Stimulated activated CD4-positive, alpha-beta T cell treated with anti-CD3 and anti-CD28 coated beads, Interleukin-4, amount 100 ng/mL, for 24 hours (primary cell): ENCODE data around the gene RTN3.
"Not testable (repeated sequence)": the region's sequence is repeated elsewhere in the genome, so short reads cannot be mapped to it uniquely, and the experiment has no call there.

ENCODE experiments used
- DNase-seq: peaks from one replicate; pipeline ENCODE4 v3.0.0-alpha.2; 2020

RTN3 gene, protein sequence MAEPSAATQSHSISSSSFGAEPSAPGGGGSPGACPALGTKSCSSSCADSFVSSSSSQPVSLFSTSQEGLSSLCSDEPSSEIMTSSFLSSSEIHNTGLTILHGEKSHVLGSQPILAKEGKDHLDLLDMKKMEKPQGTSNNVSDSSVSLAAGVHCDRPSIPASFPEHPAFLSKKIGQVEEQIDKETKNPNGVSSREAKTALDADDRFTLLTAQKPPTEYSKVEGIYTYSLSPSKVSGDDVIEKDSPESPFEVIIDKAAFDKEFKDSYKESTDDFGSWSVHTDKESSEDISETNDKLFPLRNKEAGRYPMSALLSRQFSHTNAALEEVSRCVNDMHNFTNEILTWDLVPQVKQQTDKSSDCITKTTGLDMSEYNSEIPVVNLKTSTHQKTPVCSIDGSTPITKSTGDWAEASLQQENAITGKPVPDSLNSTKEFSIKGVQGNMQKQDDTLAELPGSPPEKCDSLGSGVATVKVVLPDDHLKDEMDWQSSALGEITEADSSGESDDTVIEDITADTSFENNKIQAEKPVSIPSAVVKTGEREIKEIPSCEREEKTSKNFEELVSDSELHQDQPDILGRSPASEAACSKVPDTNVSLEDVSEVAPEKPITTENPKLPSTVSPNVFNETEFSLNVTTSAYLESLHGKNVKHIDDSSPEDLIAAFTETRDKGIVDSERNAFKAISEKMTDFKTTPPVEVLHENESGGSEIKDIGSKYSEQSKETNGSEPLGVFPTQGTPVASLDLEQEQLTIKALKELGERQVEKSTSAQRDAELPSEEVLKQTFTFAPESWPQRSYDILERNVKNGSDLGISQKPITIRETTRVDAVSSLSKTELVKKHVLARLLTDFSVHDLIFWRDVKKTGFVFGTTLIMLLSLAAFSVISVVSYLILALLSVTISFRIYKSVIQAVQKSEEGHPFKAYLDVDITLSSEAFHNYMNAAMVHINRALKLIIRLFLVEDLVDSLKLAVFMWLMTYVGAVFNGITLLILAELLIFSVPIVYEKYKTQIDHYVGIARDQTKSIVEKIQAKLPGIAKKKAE

DNA sequence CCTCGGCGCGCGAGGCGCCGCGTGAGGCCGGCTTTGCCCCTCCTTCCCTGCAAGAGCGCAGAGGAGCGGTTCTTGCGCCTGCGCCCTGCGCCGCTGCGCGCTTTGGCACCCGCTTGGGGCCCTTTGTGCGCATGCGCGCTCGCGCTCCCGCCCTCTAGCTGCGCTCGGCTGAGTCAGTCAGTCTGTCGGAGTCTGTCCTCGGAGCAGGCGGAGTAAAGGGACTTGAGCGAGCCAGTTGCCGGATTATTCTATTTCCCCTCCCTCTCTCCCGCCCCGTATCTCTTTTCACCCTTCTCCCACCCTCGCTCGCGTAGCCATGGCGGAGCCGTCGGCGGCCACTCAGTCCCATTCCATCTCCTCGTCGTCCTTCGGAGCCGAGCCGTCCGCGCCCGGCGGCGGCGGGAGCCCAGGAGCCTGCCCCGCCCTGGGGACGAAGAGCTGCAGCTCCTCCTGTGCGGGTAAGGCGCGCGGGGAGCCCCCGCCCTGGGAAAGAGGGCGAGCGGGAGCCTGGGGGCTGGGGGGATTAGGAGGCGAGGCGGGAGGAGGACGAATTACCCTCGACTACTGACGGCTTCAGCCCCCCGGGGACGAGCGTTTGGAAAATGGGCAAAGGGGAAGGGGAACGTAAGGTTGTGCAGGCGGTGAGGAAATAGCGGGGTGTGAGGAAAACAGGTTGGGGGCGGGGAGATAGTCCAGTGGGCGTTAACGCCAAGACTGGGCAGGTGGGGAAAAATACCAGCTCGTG is at the start of gene RTN3:
RTN3 (plus strand) TSS at position 180 of the 745 bp plus-strand sequence; CDS start at position 317, 137 bp downstream.
- DNase-seq: peak; percentile 98

DNA sequence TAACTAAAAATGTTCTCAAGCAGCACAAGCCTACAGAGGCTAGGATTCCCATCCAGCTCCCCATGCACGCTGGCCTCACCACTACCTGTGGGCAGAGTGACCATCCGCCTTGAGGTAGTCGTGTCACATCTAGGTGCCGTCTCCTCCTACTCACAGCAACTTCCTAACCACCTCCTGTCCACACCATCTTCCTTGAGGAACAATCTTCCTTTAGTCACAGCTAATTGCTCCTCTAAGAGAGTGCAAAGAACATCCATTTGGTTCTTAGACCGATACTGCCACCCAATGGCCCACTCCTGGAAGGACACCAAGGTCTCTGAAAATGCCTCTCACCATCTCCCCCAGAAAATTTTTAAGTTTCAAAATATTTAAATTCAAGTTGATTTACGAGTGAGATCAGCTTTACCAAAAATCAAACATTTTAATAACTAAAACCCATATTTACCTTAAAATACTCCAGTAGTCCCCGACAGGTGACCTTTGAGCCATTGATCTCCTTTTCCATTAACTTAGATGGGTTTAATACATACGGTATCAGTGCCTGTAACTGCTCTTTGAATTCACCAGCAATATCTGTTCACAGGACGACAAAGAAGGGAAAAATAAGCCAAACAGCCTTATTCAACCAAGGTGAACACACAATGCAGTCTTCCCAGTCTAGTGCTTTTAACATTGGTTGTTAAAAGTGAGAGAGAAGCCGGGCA is 45.4 kb upstream of the RTN3 start:
- DNase-seq: peak; percentile 73

DNA sequence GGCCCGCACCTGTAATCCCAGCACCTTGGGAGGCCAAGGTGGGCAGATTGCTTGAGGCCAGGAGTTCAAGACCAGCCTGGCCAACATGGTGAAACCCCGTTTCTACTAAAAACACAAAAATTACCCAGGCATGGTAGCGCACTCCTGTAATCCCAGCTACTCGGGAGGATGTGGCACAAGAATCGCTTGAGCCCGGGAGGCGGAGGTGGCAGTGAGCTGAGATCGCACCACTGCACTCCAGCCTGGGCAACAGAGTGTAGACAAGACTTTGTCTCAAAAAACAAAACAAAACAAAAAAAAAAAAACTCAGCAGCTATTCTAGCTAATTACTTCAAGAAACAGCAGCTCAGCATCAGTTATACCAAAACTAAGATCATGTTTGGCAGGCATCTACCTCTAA is 42.9 kb upstream of the RTN3 start:
- DNase-seq: not testable (repeated sequence)

DNA sequence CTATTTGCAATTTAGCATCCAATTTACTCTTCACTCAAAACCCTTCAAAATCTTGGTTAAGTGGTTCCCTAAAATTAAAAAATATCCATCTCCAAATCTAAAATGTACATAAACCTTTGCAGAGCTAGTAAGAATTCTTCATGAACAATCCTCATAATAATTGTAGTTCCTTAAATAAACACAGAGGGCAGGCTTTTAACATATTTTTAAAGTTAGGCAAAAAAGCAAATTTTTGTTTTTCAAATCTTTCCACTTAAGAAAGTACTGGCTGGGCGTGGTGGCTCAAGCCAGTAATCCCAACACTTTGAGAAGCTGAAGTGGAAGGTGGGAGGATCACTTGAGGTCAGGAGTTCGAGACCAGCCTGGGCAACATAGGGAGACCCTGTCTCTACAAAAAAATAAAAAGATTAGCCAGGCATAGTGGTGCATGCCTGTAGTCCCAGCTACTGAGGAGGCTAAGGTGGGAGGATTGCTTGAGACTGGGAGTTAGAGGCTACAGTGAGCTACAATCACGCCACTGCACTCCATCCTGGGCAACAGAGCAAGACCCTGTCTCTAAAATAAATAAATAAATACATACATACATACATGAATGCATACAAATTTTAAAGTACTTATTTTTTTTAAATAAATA is 42.0 kb upstream of the RTN3 start:
- DNase-seq: no peak

DNA sequence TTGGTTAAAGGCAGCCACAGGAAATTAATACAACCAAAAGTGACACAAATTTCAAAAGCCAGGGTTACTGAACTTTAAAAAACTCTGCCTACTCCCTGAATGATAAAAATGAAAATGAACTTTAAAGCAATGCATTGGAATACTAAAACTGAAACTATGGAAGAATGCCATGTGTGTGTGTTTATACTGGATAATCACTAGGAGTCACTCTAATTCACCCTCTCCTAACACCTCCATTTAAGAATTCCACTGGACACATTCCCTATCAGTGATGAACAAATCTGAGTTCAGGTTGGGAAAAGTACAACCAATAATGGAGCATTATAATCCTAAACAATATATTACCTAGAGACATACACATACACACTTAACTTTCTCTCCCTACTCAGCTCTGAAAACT is 39.6 kb upstream of the RTN3 start:
- DNase-seq: no peak

DNA sequence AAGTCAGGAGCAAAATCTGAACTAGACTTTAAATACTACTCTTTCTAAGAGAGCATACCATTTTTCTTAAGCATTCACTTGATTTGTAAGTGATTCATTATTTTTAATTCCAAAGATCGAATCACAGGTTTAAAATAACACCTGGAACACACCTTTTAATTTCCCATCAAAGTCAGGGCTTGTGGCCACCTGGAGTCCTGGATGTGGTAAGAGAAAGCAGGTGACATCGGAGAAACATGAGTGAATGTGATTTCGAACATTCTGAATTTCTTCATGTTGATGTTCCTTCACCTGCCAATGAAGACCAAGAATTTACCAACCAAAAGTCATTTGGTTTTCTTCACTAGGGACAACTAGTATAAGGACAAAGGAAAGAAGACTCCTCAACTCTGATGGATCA is 38.1 kb upstream of the RTN3 start:
- DNase-seq: no peak

DNA sequence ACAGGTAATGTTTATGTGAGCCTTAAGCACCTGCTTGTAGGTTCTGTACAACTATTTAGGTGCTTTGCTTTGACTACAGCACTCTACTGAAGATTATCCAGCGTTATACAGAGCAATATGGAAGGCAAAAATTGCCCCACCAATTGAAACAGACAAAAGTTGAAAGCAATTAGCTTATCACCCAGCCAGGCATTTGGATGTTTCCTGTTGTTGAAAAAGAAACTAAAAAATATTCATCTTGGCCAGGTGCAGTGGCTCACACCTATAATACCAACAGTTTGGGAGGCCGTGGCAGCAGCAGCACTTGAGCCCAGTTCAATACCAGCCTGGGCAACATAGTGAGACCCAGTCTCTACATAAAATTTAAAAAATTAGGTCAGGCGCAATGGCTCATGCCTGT is 28.6 kb upstream of the RTN3 start:
- no peak for DNase-seq

DNA sequence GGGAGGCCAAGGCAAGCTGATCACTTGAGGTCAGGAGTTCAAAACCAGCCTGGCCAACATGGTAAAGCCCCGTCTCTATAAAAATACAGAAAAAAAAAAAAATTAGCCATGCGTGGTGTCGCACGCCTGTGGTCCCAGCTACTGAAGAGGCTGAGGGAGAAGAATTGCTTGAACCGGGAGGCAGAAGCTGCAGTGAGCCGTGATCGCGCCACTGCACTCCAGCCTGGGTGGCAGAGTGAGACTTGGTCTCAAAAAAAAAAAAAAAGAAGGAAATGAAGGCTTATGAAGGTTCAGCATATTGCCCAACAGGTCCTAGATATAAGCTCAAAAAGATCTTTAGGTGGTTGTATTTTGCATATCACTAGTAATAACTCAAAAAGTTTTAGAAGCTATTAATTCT is 20.3 kb upstream of the RTN3 start:
- DNase-seq: no peak

DNA sequence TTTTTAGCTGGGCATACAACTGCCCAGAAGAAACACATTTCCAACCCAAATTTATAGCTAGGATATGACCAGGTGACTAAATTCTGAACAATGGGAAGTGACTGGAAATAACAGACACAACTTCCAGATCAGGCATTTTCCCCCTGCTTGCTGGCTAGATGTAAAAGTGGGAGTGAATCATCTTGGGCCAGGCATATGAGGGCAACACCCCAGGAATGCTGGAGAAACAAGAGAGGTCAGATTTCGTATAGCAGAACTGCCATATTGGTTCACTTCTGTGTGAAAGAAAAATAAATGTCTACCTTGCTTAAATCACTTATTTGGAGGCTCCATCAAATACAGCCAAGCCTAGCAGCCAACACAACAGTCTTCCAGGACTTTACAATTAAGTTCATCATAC is 17.5 kb upstream of the RTN3 start:
- no peak for DNase-seq

DNA sequence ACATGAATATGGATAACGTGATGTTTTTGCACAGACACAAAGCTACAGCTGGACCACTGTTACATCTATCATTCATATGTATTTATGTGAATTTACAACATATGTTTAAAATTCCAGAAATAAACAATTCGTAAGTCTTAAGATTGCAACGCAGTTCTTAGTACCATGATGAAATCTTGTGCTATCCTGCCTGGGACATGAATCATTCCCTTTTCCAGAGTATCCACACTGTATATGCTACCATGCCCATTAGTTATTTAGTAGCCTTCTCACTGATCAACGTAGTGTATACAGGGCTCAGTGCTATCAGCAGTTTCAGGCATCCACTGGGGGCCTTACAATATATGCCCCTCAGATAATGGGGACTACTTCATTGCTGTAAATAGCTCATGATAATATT is 14.4 kb upstream of the RTN3 start:
- DNase-seq: no peak

DNA sequence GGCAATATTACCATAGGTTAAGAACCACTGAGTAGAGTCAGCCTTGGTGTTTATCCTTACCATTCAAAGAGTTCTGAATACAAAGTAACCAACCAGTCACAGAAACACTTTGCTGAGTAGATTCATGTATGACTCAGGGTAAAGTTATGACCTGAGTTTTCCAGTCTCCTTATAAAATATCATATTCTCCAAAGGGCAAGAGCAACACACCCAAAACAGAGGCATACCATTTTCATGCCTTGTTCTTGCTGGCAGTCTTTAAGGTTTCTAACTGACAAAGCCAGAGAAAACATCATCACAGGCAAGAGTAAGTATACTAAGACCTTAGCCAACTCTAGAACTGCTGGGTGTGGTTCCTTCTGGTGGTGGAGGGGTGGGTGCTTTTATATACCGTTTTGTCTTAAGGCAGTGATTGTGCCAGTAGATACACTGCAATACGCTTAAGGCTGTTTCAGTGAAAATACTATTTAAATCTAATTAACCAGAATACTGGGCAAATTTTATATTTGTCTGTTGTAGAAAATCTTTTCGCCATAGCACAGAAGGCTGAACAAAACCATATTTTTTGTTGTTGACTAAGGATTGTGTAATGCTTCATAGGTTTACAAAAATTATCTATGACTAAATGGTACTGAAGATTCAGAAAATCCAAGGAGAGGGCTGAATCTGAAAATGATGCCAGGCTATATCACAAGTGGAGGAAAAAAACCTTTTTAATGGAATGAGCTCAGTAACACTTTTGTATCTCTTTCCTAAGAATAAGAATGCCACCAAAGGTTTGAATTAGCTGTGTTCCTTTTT is 13.1 kb upstream of the RTN3 start:
- DNase-seq: no peak

DNA sequence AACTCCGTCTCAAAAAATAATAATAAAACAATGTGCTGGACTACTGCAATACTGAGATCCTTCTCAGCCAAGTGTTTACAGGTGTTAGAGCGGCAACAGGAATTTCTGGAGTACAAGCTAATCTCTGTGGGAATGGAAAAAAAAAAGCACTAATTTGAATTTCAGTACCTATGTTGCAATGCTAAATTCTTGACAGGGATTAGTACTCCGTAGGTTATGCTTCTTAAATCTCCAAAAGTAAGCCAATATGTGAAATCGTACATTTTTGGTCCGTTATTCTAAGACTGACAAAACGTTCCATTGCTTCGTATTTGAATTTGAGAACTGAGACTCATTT is 11.2 kb upstream of the RTN3 start:
- DNase-seq: no peak

DNA sequence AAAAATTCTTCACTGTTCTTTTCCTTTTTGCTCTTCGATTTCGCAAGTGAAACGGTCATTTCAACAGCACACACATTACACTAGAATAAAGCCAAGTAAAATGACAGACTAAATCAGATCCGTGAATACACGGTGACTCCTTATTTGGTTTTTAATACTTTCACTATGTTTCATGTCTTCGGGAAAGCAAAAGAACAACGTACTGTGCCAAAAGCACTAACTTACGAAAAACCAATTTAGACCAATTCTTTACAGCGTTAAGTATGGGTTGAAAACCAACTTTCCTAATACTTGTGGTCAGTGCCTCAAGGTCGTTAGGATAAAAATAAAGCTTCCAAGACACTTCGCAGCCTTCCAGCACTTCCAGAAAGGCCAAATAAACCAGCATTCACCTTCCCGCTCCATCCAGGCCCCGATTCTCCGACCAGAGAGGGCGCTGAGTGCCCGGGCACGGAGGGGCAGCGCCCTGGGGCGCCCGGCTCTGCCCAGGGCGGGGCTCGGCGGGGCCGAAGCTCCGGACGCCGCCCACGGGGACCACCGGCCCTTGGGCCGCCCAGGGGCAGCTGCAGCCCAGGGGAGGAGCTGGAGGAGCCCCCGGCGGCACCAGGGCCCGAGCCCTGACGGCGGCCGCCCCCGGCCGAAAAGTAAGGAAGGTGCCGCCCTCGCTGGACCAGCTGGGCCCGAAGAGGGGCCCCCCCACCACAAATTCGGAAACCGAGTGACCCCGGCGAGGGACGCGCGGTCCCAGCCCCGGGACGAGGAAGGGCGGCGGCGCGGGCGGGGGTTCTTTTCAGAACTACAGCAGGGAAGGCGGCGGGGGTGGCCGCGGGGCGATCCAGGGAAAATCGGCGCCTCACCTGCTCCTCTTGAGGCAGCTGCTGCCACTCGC is 10.6 kb upstream of the RTN3 start:
- peak; percentile 31 for DNase-seq

DNA sequence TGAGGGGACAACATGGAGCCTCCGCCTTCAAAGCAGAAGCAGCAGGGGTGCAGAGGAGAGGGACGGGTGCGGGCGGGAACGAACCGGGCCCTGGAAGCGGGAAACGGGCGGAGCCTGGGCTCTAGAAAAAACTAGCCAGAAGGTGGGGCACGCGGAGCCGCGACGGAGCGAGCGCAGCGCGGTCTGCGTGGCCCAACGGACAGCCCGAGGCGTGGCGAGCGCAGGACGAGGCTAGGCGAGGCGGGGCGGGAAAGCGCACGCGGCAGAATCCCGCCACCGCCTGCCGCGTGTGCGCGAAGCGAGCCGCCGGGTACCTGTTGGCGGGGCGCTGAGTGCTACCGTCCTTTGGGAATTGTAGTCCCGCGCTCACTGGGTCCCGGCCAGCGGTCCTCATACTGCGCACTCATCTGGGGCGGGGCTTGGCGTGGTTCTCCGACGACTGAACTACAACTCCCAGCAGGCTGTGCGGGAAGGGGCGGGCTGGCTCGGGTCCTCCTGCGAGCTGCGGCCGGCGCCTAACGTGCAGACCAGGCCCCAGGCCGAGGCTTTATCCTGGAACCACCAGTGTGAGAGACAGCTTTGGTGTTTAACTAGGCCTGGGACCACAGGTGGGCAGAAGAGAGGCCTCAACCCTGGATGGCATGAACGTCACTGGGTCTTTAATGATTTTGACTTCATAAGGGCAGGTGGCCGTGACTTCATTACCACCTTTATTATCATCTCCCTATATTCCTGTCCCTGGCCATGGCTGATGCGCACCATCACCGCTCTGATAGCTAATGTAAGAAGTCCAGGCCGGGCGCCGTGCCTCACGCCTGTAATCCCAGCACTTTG is 9.8 kb upstream of the RTN3 start, which contains the start of gene ATL3:
ATL3 (minus strand) TSS at position 55 of the 834 bp plus-strand sequence; CDS start at position 14, 41 bp downstream.
- peak; percentile 96 for DNase-seq

DNA sequence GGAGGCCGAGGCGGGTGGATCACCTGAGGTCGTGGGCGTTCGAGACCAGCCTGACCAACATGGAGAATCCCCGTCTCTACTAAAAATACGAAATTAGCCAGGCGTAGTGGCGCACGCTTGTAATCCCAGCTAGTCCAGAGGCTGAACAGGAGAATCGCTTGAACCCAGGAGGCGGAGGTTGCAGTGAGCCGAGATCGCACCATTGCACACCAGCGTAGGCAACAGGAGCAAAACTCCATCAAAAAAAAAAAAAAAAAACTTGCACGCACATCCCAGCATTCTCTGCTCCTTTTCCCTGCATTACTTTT is 9.2 kb upstream of the RTN3 start:
- DNase-seq: no peak

DNA sequence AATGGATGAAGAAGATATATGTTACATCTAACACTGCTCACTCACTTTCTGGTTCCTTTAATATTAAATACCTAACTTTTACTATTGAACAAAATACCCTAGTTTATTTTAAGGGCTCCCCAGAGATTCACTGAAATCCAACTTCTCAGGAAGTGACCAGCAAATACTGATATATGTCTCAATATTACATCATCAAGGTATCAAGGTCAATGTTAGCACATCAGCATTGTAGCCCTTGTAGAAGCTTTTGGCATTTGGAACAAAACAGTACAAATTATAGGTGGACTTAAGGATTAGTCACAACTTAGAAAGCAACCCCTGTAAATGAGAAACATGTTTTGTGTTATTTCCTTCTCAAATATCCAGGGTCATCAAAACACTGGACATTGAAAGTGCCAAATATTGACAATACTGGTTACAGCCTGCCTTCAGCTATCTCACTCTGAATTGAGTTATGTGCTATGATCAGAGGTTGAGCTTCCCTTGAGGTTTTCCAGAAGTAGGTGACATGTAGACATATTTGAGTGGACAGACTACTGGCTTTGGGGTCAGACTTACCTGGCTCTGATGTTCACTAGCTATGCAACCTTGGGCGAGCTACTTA is 8.3 kb upstream of the RTN3 start:
- DNase-seq: no peak

DNA sequence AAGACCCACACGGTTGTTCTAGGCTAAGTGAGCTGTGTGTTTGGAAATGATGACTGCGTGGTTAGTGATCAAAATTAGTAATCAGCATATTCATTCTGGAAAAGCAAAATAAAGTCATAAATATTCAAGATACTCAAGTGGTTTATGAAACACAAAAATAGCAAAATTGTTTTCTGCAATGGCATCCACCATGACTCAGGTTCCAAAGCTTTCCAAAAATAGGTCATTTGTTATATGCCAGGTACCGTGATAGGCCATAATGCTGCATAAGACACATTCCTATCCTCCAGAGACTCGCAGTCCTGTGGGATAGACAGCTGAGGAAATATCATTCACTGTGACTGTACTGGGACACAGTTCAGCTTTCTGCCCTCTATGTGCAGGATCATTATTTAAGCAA is 7.7 kb upstream of the RTN3 start:
- DNase-seq: no peak

DNA sequence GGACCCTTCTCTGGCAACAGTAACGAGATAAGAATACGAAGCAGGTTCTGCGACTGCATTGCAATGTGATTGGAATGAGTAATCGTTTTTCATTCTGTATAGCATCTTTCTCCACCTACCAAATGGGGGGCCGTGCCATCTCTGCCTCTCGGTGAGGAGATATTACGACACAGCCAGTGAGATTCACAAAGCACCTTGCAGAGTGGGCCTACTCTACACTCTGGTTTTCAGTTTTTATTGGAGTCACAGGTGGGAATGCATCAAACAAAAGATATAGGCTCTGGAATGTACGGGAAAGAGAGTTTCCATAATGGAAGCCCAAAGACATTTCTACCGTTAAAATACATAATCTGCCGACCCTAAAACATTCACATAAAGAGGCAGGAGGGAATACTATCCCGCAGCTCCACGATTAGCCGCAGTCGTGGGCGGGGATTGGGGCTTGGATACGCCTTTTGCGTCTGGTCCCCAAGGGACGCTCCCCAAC is 423 bp upstream of the RTN3 start:
- DNase-seq: peak; percentile 24
